Tibial nerve (tissue), 4 donors: ENCODE data around the gene IRS1. TPM values are rescaled to one million over a fixed set of nuclear protein-coding genes. Genes with fewer than 3 reads are reported as not detected.

Experiments
- DNase-seq, 2 donors: peaks; one replicate each; pipeline ENCODE4 v3.0.0-alpha.2; 2019; ENCODE audit warnings: low spot score in 2 of 2
- H3K27ac ChIP-seq, 4 donors: fragments of 200-600 bp; sonication (generic) in 3 of 4; one replicate each; pipeline ENCODE4 v1.5.1; 2017 to 2019; ENCODE audit warnings: mild to moderate bottlenecking in 1 of 4
- H3K27me3 ChIP-seq, 2 donors: fragments of 200-600 bp; sonication (generic) in 1 of 2; one replicate each; pipeline versions ENCODE4 v1.5.1 to v1.6.0; 2017 to 2019
- H3K36me3 ChIP-seq, 3 donors: fragments of 200-600 bp; sonication (generic); one replicate each; pipeline ENCODE4 v1.5.1; 2018 to 2019
- H3K4me1 ChIP-seq, 4 donors: fragments of 200-600 bp; sonication (generic) in 3 of 4; one replicate each; pipeline ENCODE4 v1.5.1; 2017 to 2019
- H3K4me3 ChIP-seq, 4 donors: fragments of 200-600 bp; sonication (generic) in 3 of 4; one replicate each; pipeline ENCODE4 v1.5.1; 2017 to 2019; ENCODE audit warnings: mild to moderate bottlenecking in 1 of 4, moderate library complexity in 1 of 4
- H3K9me3 ChIP-seq, 4 donors: fragments of 200-600 bp; sonication (generic) in 3 of 4; one replicate each; pipeline ENCODE4 v1.5.1; 2017 to 2019
- EP300 ChIP-seq, 2 donors: sonication (generic); formaldehyde crosslinking; IDR thresholded peaks; one replicate each; pipeline ENCODE4 v1.6.1; 2017; ENCODE audit warnings: antibody characterized with exemption in 2 of 2, mild to moderate bottlenecking in 1 of 2
- POLR2A ChIP-seq, 2 donors: fragments of 450-650 bp; IDR thresholded peaks; one replicate each; pipeline ENCODE4 v1.6.1; 2017; ENCODE audit warnings: antibody characterized with exemption in 2 of 2, mild to moderate bottlenecking in 2 of 2, moderate library complexity in 2 of 2
- WGBS, 2 donors: methylation state at CpG; one replicate each; pipeline ENCODE4 v1.1.5; 2018; 5-methylcytosine and 5-hydroxymethylcytosine counted together
- total RNA-seq, 4 donors: library from RNA; depleted of rRNA; stranded (reverse); fragments of >200 nt; gene quantifications; one replicate each; pipeline ENCODE4 v1.1.0, GENCODE V29; 2016
- TF ChIP-seq, protein P1 (sequence below), 5 experiments: fragments of 200-600 bp in 3 of 5; fragments of 450-650 bp in 2 of 5; sonication (generic) in 3 of 5; IDR thresholded peaks; one replicate each; pipeline ENCODE4 v1.5.1; 2016 to 2019; ENCODE audit warnings: antibody characterized with exemption in 5 of 5, mild to moderate bottlenecking in 3 of 5, moderate library complexity in 2 of 5

Gene IRS1
- total RNA-seq, 4 donors from 2014 or later, result 9.4 to 11.7 (median 11.2) TPM

DNA sequence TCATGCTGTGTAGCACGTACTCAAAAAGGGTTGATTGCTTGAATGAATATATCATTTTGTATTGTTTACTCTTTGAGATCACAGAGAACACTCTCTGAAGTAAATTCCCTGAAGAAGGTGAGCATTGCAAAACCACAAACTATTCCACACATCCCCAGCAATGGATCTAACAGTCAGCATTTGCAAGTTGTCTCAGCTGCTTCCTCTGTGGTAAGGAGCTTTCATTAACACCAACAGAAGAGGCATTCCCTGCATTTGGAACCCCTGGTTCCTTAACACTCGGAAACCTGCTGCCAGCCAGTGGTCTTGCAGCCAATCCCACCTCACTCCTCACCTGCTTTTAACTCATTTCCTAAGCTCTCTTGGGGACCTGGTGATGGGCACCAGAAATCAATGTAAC is 108.4 kb downstream of the IRS1 start:
- no peak for DNase-seq
- H3K27me3 ChIP-seq, result no peaks in the 10 kb centered on the region
- peaks cover 0 to 13% (median 0%) of the 10 kb centered on the region in 4 donors for H3K4me1 ChIP-seq
- no peaks in the 10 kb centered on the region for H3K36me3 ChIP-seq
- peaks cover 0 to 5% (median 0%) of the 10 kb centered on the region in 4 donors for H3K9me3 ChIP-seq
- no peak for TF ChIP-seq EP300 (IDR thresholded peaks at IDR 0.05)
- no peak for TF ChIP-seq POLR2A (IDR thresholded peaks at IDR 0.05)
- TF ChIP-seq, protein P1, sequence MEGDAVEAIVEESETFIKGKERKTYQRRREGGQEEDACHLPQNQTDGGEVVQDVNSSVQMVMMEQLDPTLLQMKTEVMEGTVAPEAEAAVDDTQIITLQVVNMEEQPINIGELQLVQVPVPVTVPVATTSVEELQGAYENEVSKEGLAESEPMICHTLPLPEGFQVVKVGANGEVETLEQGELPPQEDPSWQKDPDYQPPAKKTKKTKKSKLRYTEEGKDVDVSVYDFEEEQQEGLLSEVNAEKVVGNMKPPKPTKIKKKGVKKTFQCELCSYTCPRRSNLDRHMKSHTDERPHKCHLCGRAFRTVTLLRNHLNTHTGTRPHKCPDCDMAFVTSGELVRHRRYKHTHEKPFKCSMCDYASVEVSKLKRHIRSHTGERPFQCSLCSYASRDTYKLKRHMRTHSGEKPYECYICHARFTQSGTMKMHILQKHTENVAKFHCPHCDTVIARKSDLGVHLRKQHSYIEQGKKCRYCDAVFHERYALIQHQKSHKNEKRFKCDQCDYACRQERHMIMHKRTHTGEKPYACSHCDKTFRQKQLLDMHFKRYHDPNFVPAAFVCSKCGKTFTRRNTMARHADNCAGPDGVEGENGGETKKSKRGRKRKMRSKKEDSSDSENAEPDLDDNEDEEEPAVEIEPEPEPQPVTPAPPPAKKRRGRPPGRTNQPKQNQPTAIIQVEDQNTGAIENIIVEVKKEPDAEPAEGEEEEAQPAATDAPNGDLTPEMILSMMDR (IDR thresholded peaks at IDR 0.05), result no peak
- H3K4me3 ChIP-seq, result no peak overlapping the region
- WGBS, 2 donors, result 57 to 64% methylated on average over 2 of the region's 2 CpGs
- peak overlapping the region in 1 of 4 donors; percentile 45 for H3K27ac ChIP-seq

DNA sequence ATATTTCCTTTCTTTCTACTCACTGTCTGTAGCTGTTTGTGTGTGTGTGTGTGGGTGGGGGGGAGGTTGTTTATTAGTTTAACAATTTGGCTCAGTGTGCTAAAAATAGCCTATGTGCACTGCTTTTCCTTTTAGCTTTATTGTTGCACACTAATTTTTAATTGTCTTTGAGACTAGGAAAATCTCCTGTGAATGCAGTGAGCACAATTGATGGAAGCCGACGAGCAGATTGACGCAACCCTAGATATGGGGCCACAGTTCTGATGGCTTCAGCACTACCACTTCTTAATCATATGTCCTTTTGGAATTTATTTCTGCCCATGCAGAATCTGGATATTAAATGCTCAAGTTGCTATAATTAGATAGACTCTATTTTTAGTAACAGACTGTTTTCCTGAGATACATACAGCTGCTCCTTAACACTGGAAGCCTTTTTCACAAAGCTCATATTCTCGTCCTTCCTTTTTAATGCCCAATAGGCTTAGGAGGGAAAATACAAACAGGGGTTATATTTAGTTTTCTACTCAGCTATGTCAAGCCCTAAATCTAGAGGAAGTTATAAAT is 109.1 kb downstream of the IRS1 start:
- TF ChIP-seq, protein P1 (IDR thresholded peaks at IDR 0.05), result no peak
- no peak for TF ChIP-seq POLR2A (IDR thresholded peaks at IDR 0.05)
- no peak for TF ChIP-seq EP300 (IDR thresholded peaks at IDR 0.05)
- H3K9me3 ChIP-seq, result peaks cover 0 to 5% (median 0%) of the 10 kb centered on the region in 4 donors
- H3K4me3 ChIP-seq, result no peak overlapping the region
- no peaks in the 10 kb centered on the region for H3K27me3 ChIP-seq
- H3K36me3 ChIP-seq, result no peaks in the 10 kb centered on the region
- peak overlapping the region in 1 of 4 donors; percentile 45 for H3K27ac ChIP-seq
- no peak for DNase-seq
- peaks cover 0 to 13% (median 0%) of the 10 kb centered on the region in 4 donors for H3K4me1 ChIP-seq
- 7 to 20% methylated on average over 4 of the region's 4 CpGs for WGBS, 2 donors

DNA sequence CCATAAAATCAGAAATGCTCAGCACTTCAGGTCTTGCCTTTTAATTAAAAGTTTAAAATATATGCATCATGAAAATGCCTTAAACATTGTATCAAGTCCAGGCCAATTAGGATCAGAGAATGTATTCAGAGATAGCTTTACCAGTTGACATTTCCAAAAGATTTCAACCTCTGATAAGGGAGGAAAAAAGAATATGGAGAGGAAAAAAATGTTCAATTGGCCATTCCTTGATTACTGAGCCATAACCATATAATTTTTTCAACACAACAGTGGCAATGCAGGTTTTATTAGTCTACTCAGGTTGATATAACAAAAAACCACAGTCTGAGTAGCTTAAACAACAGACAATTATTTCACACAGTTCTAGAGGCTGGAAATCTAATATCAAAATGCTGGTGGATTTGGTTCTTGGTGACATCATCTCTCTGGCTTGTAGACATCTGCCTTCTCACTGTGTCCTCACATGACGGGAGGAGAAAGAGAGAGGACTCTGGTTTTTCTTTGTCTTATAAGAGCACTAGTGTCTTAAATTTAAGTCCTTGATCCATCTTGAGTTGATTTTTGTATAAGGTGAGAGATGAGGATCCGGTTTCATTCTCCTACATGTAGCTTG is 111.9 kb downstream of the IRS1 start:
- peaks cover 0 to 13% (median 0%) of the 10 kb centered on the region in 4 donors for H3K4me1 ChIP-seq
- H3K36me3 ChIP-seq, result no peaks in the 10 kb centered on the region
- no peak for DNase-seq
- TF ChIP-seq, protein P1 (IDR thresholded peaks at IDR 0.05), result no peak
- no peak for TF ChIP-seq POLR2A (IDR thresholded peaks at IDR 0.05)
- TF ChIP-seq EP300 (IDR thresholded peaks at IDR 0.05), result no peak
- 86 to 87% methylated on average over 2 of the region's 2 CpGs for WGBS, 2 donors
- H3K9me3 ChIP-seq, result peaks cover 0 to 5% (median 0%) of the 10 kb centered on the region in 4 donors
- no peak overlapping the region for H3K4me3 ChIP-seq
- no peaks in the 10 kb centered on the region for H3K27me3 ChIP-seq
- no peak overlapping the region for H3K27ac ChIP-seq

DNA sequence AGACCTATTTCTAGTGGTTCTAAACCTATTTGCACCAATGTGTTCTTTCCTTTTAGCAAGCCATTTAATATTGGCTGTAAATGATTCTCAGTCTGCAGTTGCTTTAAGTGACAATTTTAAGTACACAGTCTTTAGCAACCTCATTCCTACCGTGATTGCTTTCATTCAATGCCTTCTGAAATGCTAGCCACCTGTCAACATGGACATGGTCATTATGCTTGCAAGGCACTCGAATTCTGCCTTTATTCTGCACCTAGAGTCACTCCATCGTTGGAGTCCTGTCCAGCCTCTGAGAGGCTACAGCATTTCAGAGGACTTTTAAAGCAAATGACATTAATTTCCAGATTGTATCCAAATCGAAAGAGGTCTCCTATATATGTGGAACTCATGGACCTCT is 115.1 kb downstream of the IRS1 start:
- H3K36me3 ChIP-seq, result no peaks in the 10 kb centered on the region
- no peaks in the 10 kb centered on the region for H3K27me3 ChIP-seq
- H3K4me1 ChIP-seq, result no peaks in the 10 kb centered on the region
- TF ChIP-seq, protein P1 (IDR thresholded peaks at IDR 0.05), result no peak
- no peak for TF ChIP-seq EP300 (IDR thresholded peaks at IDR 0.05)
- TF ChIP-seq POLR2A (IDR thresholded peaks at IDR 0.05), result no peak
- H3K27ac ChIP-seq, result no peak overlapping the region
- peaks cover 0 to 5% (median 0%) of the 10 kb centered on the region in 4 donors for H3K9me3 ChIP-seq
- H3K4me3 ChIP-seq, result no peak overlapping the region
- no peak for DNase-seq
- 81 to 91% methylated on average over 4 of the region's 4 CpGs for WGBS, 2 donors

DNA sequence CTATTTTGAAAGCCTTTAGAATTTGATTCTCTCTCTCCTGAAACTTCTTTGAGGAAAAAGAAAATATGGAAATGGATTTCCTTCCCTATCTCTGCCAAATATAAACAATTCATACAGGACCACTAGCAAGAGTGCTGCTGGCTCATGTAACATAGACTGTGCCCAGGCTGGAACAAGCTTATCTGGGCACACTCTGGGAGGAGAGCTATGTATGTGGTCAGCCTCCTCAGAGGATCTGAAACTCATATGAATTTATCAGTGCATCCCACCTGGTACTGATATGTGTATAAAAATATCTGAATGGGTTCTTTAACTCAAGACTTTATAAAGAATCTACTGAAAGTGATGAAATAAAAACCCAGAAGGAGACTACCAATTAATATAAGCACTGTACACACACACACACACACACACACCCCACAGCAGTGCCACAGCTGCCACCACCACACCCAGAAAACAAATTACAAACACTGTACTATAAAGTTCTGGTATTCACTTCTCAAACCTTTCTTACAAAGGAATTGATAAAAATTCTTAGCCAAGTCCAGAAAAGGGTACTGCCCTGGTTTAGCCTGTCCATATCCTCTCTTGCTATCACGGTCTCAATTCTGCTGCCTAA is 115.6 kb downstream of the IRS1 start:
- Histone ChIP-seq H3K4me3 (no peak overlapping the region), H3K9me3 (peaks cover 0 to 5% (median 0%) of the 10 kb centered on the region in 4 donors), H3K36me3 (no peaks in the 10 kb centered on the region), H3K4me1 (no peaks in the 10 kb centered on the region), H3K27me3 (no peaks in the 10 kb centered on the region), H3K27ac (no peak overlapping the region)
- TF ChIP-seq POLR2A (IDR thresholded peaks at IDR 0.05), result no peak
- TF ChIP-seq, protein P1 (IDR thresholded peaks at IDR 0.05), result no peak
- no peak for TF ChIP-seq EP300 (IDR thresholded peaks at IDR 0.05)
- no peak for DNase-seq
- 85 to 89% methylated on average over 1 of the region's 1 CpG for WGBS, 2 donors
